ENCODE results near the gene PDE6A. TPM values are rescaled to one million over a fixed set of nuclear protein-coding genes. Genes with fewer than 3 reads are reported as not detected.

PDE6A gene
- total RNA-seq, 1 experiment from 2014 or later, result 0.42 TPM

DNA sequence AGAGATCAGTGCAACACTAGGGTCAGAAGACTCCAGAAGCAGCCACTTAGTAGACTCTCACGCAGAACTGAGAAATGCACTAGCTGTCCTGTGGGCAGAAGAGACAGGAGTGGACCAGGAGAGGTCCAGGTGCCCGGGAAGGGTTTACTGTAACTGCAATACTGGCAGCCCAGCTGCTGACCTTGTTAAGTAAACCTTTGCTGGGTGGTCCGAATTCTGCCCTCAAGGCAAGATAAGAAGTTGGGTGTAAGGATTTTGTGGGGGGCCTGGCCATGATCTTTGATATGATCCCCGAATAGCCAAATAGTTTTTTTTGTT lies 91.3 kb downstream of the PDE6A start:
- Mint-ChIP-seq H3K4me1 (ENCODE audit: insufficient read depth, unreplicated experiment) (peaks cover 22% of the 10 kb centered on the region), H3K4me3 (ENCODE audit: unreplicated experiment) (no peak overlapping the region), H3K27me3 (ENCODE audit: insufficient read depth, unreplicated experiment) (no peaks in the 10 kb centered on the region), H3K36me3 (ENCODE audit: insufficient read depth, unreplicated experiment) (peaks cover 13% of the 10 kb centered on the region), H3K27ac (ENCODE audit: low read depth, unreplicated experiment) (peak overlapping the region; percentile 16), H3K9me3 (ENCODE audit: unreplicated experiment) (no peaks in the 10 kb centered on the region)
- intact Hi-C loops (cut with micrococcal nuclease), result loop anchor here (1.0 kb wide), 2 partner anchors 14 to 106 kb away; no protein-coding TSS in a partner anchor
- BruUV-seq (replicated peaks), result no TSS peak
- ChIA-PET CTCF (interaction anchor here (0.6 to 42.7 kb wide), 51 partner anchors 7 to 792 kb away, joined by 3 to 1621 read pairs (median 6); partner anchors contain the start of genes HMGXB3, PDE6A, SLC26A2 and TIGD6), POLR2A (interaction anchor here (0.7 to 13.1 kb wide), 13 partner anchors 8 to 700 kb away, joined by 3 to 186 read pairs (median 4); partner anchors contain the start of genes HMGXB3, SLC26A2 and TIGD6)
- no peak for TF ChIP-seq CTCF (IDR thresholded peaks at IDR 0.05; ENCODE audit: unreplicated experiment)
- no peak for DNase-seq (ENCODE audit: unreplicated experiment)

DNA sequence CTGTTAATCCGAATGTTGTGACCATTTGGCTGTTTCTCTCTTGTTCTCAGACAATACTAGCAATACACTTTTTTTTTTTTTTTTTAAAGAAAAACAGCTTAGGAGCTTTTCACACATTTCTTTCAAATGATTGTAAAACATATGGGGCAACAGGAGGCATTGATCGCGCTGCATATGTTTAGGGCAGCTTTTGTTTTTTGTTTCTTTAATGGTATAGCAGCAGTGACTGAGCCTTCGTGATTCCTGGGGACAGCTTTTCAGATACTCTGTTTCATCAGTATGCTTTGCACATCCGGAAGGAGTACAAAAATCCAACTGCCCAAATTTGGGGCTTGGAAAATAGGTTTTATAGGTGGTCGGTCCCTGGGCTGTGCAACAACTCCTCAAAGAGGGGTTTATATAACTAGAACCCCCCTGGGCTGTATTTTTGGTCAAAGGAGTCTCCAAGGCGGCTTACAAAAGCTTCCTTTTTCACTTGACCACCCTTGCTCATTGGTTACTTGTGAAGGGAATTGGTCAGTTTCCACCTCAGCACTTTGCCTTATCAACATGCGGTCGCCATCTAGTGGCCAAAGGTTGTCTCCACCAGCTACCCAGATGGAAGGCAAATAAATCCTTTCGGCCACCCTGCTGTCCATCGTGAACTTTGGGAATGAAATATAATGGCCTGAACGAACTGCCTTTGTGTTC lies 91.8 kb downstream of the PDE6A start:
- CTCF ChIA-PET, result interaction anchor here (0.5 to 42.7 kb wide), 84 partner anchors 7 to 1948 kb away, joined by 3 to 1621 read pairs (median 5); partner anchors contain the start of genes HMGXB3, PDE6A, SLC26A2 and TIGD6
- TF ChIP-seq CTCF (IDR thresholded peaks at IDR 0.05; ENCODE audit: unreplicated experiment), result peak; percentile 87
- peaks cover 14% of the 10 kb centered on the region for H3K36me3 Mint-ChIP-seq (ENCODE audit: insufficient read depth, unreplicated experiment)
- no TSS peak for BruUV-seq (replicated peaks)
- H3K27ac Mint-ChIP-seq (ENCODE audit: low read depth, unreplicated experiment), result peak overlapping the region; percentile 16
- intact Hi-C loops (cut with micrococcal nuclease), result loop anchor here (1.0 kb wide), 2 partner anchors 13 to 107 kb away; no protein-coding TSS in a partner anchor
- peaks cover 17% of the 10 kb centered on the region for H3K4me1 Mint-ChIP-seq (ENCODE audit: insufficient read depth, unreplicated experiment)
- DNase-seq (ENCODE audit: unreplicated experiment), result peak; percentile 91
- no peaks in the 10 kb centered on the region for H3K27me3 Mint-ChIP-seq (ENCODE audit: insufficient read depth, unreplicated experiment)
- POLR2A ChIA-PET, result interaction anchor here (0.6 to 13.1 kb wide), 18 partner anchors 9 to 699 kb away, joined by 3 to 186 read pairs (median 4); partner anchors contain the start of genes HMGXB3, SLC26A2 and TIGD6
- H3K4me3 Mint-ChIP-seq (ENCODE audit: unreplicated experiment), result no peak overlapping the region
- no peaks in the 10 kb centered on the region for H3K9me3 Mint-ChIP-seq (ENCODE audit: unreplicated experiment)

DNA sequence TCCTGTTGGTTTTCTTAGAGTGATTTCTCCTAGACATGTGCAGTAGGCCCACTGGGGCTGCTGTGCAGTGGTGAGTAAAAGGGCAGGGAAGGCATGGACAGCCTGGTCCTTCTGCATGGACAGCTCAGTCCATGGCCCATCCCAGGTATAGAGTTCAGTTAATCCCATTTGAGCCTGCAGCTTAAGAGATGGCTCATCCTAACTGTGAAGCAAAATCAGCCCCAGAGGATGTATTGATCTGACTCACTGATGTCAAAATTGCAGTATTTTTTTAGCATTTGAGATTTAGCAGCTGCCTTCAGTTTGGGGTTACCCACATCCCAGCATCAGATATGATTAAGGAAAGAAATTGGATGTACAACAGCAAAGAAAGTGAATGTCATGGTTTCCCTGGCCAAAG lies 93.4 kb downstream of the PDE6A start:
- Mint-ChIP-seq H3K9me3 (ENCODE audit: unreplicated experiment) (no peaks in the 10 kb centered on the region), H3K4me3 (ENCODE audit: unreplicated experiment) (no peak overlapping the region), H3K27ac (ENCODE audit: low read depth, unreplicated experiment) (no peak overlapping the region), H3K36me3 (ENCODE audit: insufficient read depth, unreplicated experiment) (peaks cover 21% of the 10 kb centered on the region), H3K4me1 (ENCODE audit: insufficient read depth, unreplicated experiment) (peaks cover 7% of the 10 kb centered on the region), H3K27me3 (ENCODE audit: insufficient read depth, unreplicated experiment) (no peaks in the 10 kb centered on the region)
- DNase-seq (ENCODE audit: unreplicated experiment), result no peak
- ChIA-PET POLR2A (interaction anchor here (1.1 to 13.1 kb wide), 3 partner anchors 9 to 108 kb away, joined by 3 to 186 read pairs (median 29); partner anchors contain the start of gene SLC26A2), CTCF (interaction anchor here (0.5 to 42.7 kb wide), 18 partner anchors 9 to 1727 kb away, joined by 3 to 1621 read pairs (median 6); partner anchors contain the start of genes PDE6A and SLC26A2)
- intact Hi-C loops (cut with micrococcal nuclease), result no loop called here
- BruUV-seq (replicated peaks), result no TSS peak
- TF ChIP-seq CTCF (IDR thresholded peaks at IDR 0.05; ENCODE audit: unreplicated experiment), result no peak

All from MCF 10A (cell line).